ENCODE results near the gene SERPINA10.

DNA sequence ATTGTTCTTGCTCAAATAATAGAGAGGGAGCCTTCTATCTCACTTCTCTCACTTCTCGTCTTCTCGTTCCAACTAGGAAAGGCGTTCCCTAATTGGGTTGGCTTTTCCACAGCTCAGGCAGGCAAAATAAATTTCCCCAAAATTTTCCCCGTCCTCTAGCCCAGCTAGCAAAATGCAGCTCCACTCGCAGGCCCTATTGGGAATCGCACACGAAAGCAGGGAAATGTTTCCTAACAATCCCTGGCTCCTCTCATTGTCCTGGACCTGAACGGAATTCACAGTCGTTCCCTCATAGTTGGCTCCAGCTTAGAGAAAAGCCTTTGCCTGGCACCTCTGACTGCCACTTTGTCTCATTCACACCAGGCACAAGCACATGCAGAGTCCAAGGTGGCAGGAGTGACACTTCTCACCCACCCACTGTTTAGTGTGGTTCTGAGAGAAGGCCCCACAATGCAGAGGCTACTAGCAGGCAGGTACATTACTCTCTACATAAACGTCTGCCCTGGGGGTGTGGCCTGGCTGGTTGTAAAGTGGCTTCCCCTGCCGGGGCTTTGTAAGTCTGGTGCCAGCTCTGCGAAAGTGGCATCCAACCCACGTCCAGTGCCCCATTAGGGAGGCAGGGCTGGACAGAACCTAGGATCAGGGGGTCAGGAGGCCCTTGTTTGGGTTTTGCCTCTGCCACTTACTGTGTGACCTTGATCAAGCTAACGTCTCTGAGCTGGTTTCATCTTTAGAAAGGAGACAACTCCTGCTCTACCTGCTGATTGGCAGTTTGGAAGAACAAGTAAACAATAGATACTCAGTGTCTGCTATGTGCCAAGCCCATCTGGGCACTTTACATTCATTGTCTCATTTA, 4.2 kb downstream of the SERPINA10 start:
- TF ChIP-seq CTCF (IDR thresholded peaks at IDR 0.05), result no peak
- no peak for TF ChIP-seq EP300 (IDR thresholded peaks at IDR 0.05)
- TF ChIP-seq POLR2A (IDR thresholded peaks at IDR 0.05), result no peak
- no peak for TF ChIP-seq POLR2AphosphoS5 (IDR thresholded peaks at IDR 0.05)
